HG02571 (cell line): Measurements from ENCODE around the gene GRK2.
"Not testable (repeated sequence)": the region's sequence is repeated elsewhere in the genome, so short reads cannot be mapped to it uniquely, and the experiment has no call there.

Experiments
- ATAC-seq: cut with Tn5 transposase; IDR thresholded peaks from one replicate; pipeline ENCODE4 v1.9.1; 2021; ENCODE audit warnings: mild to moderate bottlenecking, moderate library complexity; ENCODE audit not compliant: unreplicated experiment

Gene GRK2

DNA sequence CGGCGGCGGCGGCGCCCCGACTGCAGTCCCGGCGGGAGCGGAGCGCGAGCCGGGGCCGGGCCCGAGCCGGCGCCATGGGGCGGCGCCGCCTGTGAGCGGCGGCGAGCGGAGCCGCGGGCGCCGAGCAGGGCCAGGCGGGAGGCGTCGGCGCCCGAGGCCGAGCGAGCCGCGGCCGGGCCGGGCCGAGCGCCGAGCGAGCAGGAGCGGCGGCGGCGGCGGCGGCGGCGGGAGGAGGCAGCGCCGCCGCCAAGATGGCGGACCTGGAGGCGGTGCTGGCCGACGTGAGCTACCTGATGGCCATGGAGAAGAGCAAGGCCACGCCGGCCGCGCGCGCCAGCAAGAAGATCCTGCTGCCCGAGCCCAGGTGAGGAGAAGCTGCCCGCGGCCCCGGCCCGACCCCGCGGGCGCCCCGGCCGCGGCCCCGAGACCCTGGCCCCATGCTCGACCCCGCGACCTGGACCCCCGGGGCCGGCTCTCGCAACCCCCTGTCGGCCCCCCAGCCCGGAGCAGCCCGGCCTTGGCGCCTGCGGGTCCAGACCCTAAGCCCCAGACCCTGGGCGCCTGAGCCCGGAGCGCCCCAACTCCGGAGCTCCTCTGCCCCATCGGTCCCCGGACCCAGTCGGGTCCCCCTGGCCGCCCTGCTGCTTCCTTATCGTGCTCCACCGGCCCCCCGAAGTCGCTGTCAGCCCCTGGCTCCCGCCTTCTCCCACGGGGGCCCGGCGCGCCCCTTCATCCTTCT, at the start of gene GRK2:
Gene GRK2 (plus strand): TSS at position 25 of the 739 bp plus-strand sequence. CDS start 227 bp downstream, at position 252.
- ATAC-seq = peak; percentile 10

DNA sequence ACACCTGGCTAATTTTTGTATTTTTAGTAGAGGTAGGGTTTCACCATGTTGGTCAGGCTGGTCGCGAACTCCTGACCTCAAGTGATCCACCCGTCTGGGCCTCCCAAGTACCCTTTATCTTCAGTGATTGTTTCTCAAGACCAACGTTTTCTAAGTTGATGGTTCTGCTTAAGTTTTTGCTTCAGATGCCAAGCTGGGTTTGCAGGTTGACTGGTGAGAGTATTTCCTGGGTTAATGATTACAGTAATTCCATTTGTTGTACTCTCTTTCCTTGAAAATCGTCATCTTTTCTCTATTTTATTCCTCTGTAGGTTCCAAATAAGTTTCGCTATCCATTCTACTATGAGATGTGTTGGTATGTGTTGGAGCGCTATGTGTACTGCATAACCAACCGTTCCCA, 38.5 kb upstream of the GRK2 start:
- ATAC-seq = no peak

GRCh38 chr11:67230406-67230805, 35.9 kb upstream of the GRK2 start:
- no peak for ATAC-seq

DNA sequence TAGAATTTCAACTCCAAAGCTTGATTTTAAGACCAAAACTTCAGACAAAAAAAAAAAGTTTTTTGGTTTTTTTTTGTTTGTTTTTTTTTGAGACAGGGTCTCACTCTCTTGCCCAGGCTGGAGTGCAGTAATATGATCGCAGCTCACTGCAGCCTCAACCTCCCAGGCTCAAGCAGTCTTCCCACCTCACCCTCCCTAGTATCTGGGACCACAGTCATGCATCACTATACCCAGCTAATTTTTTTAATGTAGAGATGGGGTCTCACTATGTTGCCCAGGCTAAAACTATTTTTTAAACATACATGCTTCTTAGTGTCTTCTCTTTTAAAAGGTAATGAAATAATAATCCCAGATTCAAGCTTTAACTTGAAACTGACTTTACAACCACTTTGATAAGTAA, 35.4 kb upstream of the GRK2 start:
- no peak for ATAC-seq

- ATAC-seq = no peak
Measured at GRCh38 chr11:67233584-67234190, 32.6 kb upstream of the GRK2 start.

DNA sequence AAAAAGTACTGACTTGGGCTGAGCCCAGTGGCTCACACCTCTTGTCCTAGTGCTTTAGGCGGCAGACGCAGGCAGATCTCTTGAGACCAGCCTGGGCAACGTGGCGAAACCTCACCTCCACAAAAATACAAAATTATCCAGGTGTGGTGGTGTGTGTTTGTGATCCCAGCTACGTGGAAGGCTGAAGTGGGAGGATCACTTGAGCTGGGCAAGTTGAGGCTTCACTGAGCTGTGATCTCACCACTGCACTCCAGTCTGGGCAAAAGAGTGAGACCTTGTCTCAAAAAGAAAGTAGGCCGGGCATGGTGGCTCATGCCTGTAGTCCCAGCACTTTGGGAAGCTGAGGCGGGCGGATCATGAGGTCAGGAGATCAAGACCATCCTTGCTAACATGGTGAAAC, 31.7 kb upstream of the GRK2 start:
- ATAC-seq = not testable (repeated sequence)

DNA sequence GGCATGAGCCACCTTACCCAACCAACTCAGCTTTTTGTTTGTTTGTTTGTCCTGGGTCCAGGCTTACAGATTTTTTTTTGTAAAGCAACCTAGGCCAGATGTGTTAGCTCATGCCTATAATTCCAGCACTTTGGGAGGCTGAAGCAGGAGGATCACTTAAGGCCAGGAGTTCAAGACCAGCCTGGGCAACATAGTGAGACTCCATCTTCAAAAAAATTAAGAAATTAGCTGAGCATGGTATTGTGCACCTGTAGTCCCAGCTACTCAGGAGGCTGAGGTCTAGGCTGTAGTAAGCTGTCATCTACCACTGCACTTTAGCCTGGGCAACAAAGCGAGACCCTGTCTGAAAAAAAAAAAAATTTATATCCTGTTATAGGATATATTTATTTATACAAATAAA, 28.7 kb upstream of the GRK2 start:
- no peak for ATAC-seq

DNA sequence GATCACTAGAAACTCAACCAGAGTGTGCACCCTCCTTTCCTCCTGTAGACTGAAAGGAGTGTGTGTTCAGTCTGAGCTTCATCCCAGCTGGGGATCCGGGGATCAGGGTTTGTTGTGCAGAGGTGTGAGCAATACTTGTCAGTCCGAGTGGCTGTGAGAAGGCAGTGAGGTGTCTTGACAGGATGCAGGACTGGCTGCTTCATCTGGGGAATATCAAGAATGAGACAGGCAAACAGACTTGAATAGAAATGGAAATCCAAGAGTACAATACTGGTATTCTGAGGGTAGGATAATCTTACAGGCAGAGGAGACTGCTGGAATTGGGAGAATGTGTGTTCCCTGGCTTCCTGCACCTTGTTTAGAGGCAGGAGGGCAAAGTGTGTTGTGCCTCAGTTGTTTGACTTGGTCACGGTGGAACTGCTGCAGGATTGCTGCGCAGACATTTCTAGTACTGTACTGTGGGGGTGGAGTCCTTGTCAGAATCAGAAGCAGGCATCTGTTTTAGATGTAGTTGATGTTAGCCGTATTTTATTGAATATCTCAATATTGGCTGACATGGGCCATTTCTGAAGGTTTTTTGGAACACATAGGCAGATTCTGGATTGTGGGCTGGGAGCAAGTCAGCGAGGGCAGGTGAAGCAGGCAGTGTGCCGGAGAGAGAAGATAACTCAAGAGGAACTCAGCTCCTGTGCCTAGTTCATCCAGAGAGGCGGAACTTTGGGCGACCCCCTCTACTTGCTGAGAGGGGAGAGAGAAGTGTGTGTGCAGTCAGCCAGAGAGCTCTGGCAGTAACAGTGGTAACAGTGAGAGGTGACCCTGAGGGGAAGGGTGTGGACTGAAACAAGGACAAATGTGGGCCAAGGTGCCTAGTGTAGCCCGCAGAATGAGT, 27.1 kb upstream of the GRK2 start:
- ATAC-seq = no peak

DNA sequence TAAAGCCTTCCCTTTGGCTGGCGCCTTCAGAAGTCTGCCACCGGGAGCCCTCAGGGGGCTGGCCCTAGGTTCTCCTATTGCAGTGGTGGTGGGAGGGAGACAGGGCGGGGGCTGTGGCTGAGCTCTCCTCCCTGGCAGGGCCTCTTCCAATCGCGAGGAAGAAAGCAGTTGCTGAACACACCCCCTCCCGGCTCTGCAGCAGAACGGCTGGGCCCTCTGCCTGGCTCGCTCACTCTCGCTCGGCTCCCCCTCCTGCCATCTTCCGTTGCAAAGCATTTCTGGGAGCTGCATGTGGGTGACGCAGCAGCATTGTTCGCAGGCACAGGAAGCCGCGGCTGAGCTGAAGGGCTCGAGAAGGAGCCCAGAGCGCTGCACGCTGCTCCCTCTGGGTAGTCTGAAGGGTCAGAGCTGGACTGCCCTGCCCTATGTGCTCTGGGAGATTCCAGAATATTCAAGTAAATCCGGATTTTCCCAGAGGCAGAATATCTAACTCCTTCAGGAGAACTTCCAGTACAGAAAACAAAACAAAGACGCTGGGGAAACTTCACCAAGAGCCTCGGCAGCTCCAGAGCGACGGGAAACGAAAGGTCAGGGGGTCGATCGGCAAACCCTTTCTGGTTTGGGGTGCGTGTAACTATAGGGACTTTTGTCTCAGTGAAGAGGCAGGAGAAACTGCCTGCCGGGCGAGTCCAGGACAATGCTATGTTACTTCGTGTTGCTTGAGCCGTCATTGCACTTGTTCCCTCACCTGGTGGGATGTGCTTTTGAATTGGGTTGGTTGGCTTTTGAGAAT, 26.3 kb upstream of the GRK2 start:
- ATAC-seq = peak; percentile 85

- ATAC-seq = peak; percentile 30
Measured at GRCh38 chr11:67240576-67241389, 25.5 kb upstream of the GRK2 start.

- ATAC-seq = no peak
Measured at GRCh38 chr11:67242548-67242947, 23.7 kb upstream of the GRK2 start.

DNA sequence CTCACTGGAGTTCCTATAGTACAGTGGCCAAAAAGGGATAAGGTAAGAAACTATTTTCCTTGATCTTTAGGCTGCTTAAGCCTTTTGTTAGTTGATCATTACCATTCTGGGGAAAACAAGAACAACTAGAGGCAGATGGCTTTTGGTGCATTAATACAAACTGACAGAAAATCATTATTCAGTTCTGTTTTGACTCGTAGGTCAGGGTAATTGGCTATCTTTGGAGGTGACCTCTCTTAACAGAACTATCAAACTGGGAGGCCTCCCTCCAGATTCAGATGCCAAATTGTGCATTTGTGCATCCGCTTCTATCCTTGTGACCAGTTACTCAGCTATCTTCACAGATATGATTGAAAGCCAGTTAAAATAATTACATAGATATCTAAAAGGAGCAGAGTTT, 23.2 kb upstream of the GRK2 start:
- ATAC-seq = no peak

- no peak for ATAC-seq
Measured at GRCh38 chr11:67245046-67245445, 21.2 kb upstream of the GRK2 start.

DNA sequence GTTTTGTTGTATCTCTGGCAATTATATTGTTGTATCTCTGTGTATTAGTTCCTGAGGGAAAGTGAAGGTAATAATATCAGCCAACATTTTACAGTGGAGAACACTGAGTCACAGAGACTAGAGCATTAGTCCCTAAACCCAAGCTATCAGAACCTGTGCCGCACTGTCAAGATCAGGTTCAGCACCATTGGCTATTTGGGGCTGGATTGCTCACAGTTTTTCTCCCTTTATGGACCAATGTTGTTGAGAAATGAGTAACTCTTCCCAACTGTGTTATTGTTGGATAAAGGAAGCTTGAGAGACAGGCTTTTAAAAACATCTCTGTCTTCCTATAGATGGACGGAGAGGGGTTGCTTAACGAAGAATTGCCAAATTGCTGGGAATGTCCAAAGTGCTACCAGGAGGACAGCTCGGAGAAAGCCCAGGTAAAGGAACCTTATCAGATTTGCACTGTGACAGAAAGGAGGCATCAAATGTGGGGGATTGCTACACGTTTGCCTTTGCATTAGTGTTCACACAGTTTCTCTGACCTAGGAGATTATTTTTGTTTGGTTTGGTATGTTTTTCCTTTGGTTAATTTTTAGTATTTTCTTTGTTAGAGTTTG, 18.2 kb upstream of the GRK2 start:
- ATAC-seq = no peak

- ATAC-seq = no peak
Measured at GRCh38 chr11:67248653-67249052, 17.6 kb upstream of the GRK2 start.

- no peak for ATAC-seq
Measured at GRCh38 chr11:67250059-67251043, 15.9 kb upstream of the GRK2 start.

GRCh38 chr11:67251841-67252240, 14.4 kb upstream of the GRK2 start:
- ATAC-seq = no peak

GRCh38 chr11:67252831-67253239, 13.4 kb upstream of the GRK2 start:
- ATAC-seq = no peak
